GM12801 (cell line): ENCODE results near the gene MRPL27.

Source experiments
- TF ChIP-seq, protein P1 (sequence below): IDR thresholded peaks from one replicate; pipeline ENCODE4 v1.5.1; 2011; ENCODE audit warnings: control low read depth; ENCODE audit not compliant: insufficient read length; ENCODE audit errors: extremely low read depth

Gene MRPL27

DNA sequence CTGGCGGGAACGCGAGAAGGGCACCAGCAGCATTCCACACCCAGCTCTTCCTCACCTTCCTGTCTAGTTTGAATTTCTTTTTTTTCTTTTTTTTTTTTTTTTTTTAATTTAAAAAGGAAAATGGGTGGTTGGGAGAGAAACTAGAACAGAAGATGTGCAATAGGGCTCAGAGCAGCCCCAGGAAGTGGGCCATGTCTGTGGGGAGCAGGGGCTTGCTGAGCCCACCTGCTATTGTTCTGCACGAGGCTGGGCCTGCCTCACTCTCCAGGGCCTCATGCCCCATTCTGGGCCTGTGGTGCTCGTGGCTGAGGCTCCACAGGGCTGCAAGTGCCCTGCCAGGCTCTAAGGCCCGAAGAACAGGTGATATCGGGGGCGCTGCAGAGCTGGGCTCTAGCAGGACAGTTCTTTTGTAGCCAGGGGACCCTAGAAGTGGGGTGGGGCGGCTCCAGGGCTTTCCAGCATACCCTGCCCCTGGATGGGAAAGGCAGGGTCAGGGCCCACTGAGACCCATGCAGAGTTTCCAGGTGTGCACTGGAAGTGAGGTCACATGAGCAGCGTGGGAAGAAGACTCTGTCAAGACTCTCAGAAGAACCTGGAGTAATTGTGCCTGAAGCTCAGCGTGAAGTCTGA is 12.4 kb downstream of the MRPL27 start:
- TF ChIP-seq, protein P1, sequence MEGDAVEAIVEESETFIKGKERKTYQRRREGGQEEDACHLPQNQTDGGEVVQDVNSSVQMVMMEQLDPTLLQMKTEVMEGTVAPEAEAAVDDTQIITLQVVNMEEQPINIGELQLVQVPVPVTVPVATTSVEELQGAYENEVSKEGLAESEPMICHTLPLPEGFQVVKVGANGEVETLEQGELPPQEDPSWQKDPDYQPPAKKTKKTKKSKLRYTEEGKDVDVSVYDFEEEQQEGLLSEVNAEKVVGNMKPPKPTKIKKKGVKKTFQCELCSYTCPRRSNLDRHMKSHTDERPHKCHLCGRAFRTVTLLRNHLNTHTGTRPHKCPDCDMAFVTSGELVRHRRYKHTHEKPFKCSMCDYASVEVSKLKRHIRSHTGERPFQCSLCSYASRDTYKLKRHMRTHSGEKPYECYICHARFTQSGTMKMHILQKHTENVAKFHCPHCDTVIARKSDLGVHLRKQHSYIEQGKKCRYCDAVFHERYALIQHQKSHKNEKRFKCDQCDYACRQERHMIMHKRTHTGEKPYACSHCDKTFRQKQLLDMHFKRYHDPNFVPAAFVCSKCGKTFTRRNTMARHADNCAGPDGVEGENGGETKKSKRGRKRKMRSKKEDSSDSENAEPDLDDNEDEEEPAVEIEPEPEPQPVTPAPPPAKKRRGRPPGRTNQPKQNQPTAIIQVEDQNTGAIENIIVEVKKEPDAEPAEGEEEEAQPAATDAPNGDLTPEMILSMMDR, result no peak

DNA sequence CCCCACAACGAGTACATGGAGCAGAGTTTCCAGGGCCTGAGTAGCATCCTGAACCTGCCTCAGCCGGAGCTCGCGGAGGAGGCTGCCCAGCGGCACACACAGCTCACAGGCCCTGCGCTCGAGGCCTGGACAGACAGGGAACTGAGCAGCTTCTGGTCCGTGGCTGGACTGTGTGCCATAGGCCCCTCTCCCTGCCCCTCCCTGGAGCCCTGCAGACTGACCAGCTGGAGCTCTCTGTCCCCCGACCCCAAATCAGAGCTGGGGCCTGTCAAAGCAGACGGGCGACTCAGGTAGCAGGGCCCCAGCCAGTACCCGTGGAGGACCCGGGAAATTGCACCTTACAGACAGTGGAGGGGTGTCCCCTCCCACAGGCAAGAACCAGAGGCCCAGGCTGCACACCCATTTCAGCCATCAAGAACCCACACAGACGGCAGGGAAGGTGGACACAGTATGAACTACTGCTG is 13.0 kb downstream of the MRPL27 start:
- TF ChIP-seq, protein P1, result no peak

DNA sequence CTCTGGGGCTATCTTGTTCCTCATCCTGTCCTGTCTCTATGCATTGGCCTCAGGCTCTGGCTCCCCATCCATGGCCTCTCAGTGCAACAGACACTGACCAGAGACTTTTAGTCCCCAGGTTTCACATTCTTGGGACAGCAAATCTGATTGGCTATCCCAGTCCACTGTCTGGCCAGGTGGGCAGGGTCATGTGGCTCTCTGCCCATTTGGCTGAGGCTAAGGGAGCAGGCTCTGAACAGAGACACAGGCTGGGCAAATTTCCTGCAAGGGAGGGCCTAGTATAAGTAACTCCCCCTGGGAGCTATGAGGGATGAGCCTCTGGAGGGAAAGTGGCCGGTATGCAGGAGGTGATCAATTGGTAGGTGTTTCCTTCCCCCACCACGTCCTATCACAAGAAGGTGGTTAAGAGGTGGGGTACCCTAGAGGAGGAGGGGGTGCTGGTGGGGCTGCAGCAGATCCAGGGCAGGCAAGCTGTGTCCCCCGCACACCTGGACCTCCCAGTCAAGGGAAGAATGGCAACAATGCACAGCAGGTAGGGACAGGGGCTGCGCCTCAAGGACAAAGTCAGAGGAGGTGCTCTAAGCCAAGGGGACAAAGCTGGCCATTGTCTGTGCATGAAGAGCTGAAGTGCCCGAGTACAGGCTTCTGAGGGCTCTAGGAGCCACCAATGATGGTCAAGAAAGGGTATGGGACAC is 13.8 kb downstream of the MRPL27 start:
- TF ChIP-seq, protein P1, result no peak

DNA sequence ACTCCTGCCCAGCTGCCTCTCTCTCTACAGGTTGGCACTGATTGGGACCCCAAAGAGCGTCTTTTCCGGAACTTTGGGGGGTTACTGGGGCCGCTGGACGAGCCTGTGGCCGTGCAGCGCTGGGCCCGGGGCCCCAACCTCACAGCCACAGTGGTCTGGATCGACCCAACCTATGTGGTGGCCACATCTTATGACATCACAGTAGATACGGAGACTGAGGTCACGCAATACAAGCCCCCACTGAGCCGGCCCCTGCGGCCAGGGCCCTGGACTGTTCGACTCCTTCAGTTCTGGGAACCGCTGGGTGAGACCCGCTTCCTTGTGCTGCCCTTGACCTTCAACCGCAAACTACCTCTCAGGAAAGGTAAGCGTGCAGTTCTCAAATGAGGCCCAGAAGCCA is 14.8 kb downstream of the MRPL27 start:
- TF ChIP-seq, protein P1, result no peak

DNA sequence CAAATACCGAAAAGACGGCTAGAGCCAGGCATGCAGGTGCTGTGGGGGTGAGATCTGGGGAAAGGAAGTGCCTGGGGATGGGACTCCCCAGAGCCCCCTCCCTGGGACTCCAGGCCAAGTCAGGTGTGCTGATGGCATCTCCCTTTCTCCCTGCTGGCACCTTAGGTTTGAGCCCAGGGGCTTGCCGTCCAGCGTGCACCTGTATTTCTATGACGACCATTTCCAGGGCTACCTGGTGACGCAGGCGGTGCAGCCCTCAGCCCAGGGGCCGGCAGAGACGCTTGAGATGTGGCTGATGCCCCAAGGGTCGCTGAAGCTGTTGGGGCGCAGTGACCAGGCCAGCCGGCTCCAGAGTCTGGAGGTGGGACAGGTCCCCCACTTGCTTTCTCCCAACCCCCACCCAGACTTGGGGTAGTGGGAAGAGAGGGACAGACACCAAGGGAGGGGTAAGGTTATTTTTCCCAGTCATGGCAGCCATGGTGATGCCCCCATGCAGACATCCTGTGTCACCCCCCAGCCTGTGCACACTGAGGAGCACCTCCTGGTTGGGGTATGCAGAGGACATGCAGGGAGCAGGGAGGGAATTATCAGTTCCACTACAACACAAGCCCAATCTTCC is 16.0 kb downstream of the MRPL27 start:
- TF ChIP-seq, protein P1, result no peak

DNA sequence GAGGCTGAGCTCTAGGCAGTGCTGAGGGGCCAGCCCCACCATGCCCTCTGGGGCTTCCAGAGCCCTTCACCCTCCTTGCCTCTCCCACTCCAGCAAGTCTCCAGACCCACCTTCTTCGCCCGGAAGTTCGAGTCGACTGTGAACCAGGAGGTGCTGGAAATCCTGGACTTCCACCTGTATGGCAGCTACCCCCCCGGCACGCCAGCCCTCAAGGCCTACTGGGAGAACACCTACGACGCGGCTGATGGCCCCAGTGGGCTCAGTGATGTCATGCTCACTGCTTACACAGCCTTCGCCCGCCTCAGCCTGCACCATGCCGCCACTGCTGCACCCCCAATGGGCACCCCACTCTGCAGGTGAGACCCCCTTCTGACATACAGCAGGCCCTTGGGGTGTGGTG is 16.6 kb downstream of the MRPL27 start:
- TF ChIP-seq, protein P1, result no peak

DNA sequence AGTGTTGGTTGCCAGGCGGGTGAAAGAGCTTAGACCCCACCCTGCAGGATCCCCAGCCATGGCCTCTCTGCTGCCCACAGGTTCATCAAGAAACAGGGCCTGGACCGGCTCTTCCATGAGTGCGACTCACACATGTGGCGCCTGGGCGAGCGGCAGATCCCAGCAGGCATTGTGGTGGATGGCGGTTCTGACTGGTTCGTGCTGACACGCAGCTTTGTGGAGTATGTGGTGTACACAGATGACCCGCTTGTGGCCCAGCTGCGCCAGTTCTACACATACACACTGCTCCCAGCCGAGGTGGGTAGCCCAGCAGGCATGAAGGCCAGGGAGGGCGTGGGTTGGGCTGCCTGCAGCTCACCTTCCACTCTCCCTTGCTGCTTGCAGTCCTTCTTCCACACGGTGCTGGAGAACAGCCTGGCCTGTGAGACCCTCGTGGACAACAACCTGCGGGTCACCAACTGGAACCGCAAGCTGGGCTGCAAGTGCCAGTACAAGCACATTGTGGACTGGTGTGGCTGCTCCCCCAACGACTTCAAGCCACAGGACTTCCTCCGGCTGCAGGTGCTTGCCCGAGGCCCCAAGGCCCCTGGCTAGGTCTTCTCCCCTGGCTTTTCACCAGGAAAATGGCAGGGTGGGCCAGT is 17.2 kb downstream of the MRPL27 start:
- TF ChIP-seq, protein P1, result no peak
